Measurements from ENCODE around the gene KEAP1.

DNA sequence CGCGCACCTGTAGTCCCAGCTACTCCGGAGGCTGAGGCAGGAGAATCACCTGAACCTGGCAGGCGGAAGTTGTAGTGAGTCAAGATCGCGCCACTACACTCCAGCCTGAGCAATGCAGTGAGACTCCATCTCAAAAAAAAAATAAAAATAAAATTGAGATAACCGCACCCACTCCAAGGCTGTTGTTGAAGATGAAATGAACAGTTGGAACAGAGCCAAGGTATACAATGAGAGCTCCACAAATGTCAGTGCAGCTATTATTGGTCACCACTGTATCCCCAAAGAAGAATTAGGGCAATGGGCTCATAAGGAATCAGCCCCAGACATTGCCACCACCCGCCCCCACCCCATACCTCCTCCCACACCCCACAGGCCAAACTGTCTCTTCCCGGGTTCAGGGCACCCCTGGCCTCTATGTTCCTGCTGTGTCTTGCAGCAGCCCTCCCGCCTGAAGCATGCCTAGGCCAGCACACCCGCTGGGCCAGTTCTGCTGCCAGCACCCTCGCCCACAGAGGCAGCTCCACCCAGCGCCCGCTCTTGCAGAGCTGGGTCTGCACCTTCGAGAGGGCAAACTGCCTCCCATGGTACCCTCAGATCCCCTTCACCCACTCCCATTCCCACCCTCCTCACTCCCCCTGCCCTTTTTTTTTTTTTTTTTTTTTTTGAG lies 17.6 kb upstream of the KEAP1 start:
- TF ChIP-seq, protein P1, sequence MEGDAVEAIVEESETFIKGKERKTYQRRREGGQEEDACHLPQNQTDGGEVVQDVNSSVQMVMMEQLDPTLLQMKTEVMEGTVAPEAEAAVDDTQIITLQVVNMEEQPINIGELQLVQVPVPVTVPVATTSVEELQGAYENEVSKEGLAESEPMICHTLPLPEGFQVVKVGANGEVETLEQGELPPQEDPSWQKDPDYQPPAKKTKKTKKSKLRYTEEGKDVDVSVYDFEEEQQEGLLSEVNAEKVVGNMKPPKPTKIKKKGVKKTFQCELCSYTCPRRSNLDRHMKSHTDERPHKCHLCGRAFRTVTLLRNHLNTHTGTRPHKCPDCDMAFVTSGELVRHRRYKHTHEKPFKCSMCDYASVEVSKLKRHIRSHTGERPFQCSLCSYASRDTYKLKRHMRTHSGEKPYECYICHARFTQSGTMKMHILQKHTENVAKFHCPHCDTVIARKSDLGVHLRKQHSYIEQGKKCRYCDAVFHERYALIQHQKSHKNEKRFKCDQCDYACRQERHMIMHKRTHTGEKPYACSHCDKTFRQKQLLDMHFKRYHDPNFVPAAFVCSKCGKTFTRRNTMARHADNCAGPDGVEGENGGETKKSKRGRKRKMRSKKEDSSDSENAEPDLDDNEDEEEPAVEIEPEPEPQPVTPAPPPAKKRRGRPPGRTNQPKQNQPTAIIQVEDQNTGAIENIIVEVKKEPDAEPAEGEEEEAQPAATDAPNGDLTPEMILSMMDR (IDR thresholded peaks at IDR 0.05; ENCODE audit: poor library complexity, severe bottlenecking): no peak
- TF ChIP-seq EP300 (conservative IDR thresholded peaks at IDR 0.05; ENCODE audit: poor library complexity, severe bottlenecking) (no peak), MXI1 (conservative IDR thresholded peaks at IDR 0.05; ENCODE audit: poor library complexity, severe bottlenecking) (no peak)

All from neural cell (in vitro differentiated cells).